ENCODE data around the gene L3MBTL3.

DNA sequence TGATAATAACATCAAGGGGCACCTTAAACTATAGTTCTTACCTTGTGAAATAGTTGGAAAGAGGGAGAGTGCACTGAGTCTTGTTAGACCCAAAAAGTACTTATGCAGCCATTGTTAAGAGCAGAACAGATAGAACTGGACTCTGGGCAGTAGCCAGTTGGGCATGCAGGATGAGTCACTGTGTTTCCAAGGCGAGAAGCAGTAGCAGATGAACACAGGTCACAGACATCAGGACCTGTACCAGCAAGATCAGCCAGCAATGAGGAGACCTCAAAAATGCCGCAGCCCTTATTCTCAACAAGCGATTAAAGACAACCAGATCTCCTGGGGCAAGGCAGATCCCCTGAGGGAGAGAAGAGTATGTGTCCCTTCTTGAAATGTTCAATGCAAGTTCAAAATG is 125.3 kb downstream of the L3MBTL3 start:
- TF ChIP-seq, protein P1, sequence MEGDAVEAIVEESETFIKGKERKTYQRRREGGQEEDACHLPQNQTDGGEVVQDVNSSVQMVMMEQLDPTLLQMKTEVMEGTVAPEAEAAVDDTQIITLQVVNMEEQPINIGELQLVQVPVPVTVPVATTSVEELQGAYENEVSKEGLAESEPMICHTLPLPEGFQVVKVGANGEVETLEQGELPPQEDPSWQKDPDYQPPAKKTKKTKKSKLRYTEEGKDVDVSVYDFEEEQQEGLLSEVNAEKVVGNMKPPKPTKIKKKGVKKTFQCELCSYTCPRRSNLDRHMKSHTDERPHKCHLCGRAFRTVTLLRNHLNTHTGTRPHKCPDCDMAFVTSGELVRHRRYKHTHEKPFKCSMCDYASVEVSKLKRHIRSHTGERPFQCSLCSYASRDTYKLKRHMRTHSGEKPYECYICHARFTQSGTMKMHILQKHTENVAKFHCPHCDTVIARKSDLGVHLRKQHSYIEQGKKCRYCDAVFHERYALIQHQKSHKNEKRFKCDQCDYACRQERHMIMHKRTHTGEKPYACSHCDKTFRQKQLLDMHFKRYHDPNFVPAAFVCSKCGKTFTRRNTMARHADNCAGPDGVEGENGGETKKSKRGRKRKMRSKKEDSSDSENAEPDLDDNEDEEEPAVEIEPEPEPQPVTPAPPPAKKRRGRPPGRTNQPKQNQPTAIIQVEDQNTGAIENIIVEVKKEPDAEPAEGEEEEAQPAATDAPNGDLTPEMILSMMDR (IDR thresholded peaks at IDR 0.05): no peak
- no peak for TF ChIP-seq ZFX (IDR thresholded peaks at IDR 0.05; ENCODE audit: borderline replicate concordance)

Data from 22Rv1 (cell line).